ENCODE data around the gene CARS1. TPM values are rescaled to one million over a fixed set of nuclear protein-coding genes. Genes with fewer than 3 reads are reported as not detected.

The CARS1 gene
- total RNA-seq, 2 donors from 2014 or later, result 15.8 to 20.8 TPM

GRCh38 chr11:2992234-2992996 lies 64.8 kb downstream of the CARS1 start, which contains the start of gene NAP1L4:
Gene NAP1L4 (minus strand): TSS chr11:2992329. CDS start chr11:2979220, 13,109 bp downstream.
- TF ChIP-seq CTCF (IDR thresholded peaks at IDR 0.05) (no peak), POLR2A (IDR thresholded peaks at IDR 0.05) (peak in 2 of 3 donors; percentile 63 to 67)
- no peaks in the 10 kb centered on the region for H3K27me3 ChIP-seq
- no peaks in the 10 kb centered on the region for H3K9me3 ChIP-seq
- no peaks in the 10 kb centered on the region for H3K36me3 ChIP-seq (replicated peaks in 1 of 2; ENCODE audit: insufficient read depth in 1 of 2, low read depth in 2 of 2)
- peak within 1 kb of the TSS; percentile 91 to 95 (median 94) for H3K27ac ChIP-seq
- peak; percentile 95 for ATAC-seq
- peak; percentile 95 to 97 (median 96) for DNase-seq
- H3K4me3 ChIP-seq, result peak within 1 kb of the TSS; percentile 38 to 76
- 0 to 1% methylated on average over 18 to 74 of the region's 77 CpGs for whole genome bisulfite sequencing, 2 donors
- peaks cover 46% of the 10 kb centered on the region for H3K4me1 ChIP-seq
- intact Hi-C loops (cut with DNase I), result no loop called here

- ATAC-seq (peak; percentile 78), DNase-seq (peak in 2 of 4 donors; percentile 41 to 49)
- Histone ChIP-seq H3K4me3 (peak overlapping the region; percentile 38 to 76), H3K36me3 (replicated peaks in 1 of 2; ENCODE audit: insufficient read depth in 1 of 2, low read depth in 2 of 2) (no peaks in the 10 kb centered on the region), H3K27ac (peak overlapping the region; percentile 91 to 95 (median 94)), H3K4me1 (peaks cover 45% of the 10 kb centered on the region), H3K9me3 (no peaks in the 10 kb centered on the region), H3K27me3 (no peaks in the 10 kb centered on the region)
- TF ChIP-seq CTCF (IDR thresholded peaks at IDR 0.05) (no peak), POLR2A (IDR thresholded peaks at IDR 0.05) (no peak)
- intact Hi-C loops (cut with DNase I), result no loop called here
- 0% methylated on average over 20 to 55 of the region's 79 CpGs for WGBS, 2 donors
These were observed 65.6 kb downstream of the CARS1 start for GRCh38 chr11:2991452-2992233.

GRCh38 chr11:2990617-2991451 lies 66.4 kb downstream of the CARS1 start:
- Histone ChIP-seq H3K36me3 (replicated peaks in 1 of 2; ENCODE audit: insufficient read depth in 1 of 2, low read depth in 2 of 2) (no peaks in the 10 kb centered on the region), H3K4me1 (peaks cover 45% of the 10 kb centered on the region), H3K9me3 (no peaks in the 10 kb centered on the region), H3K4me3 (peak overlapping the region; percentile 38 to 76), H3K27ac (peak overlapping the region; percentile 91 to 95 (median 94)), H3K27me3 (no peaks in the 10 kb centered on the region)
- intact Hi-C loops (cut with DNase I), result no loop called here
- DNase-seq, result peak in 3 of 4 donors; percentile 31 to 41 (median 33)
- no peak for TF ChIP-seq CTCF (IDR thresholded peaks at IDR 0.05)
- no peak for TF ChIP-seq POLR2A (IDR thresholded peaks at IDR 0.05)
- 1 to 2% methylated on average over 17 of the region's 17 CpGs for WGBS, 2 donors
- ATAC-seq, result no peak

GRCh38 chr11:2989551-2989950 lies 67.7 kb downstream of the CARS1 start:
- Histone ChIP-seq H3K4me1 (peaks cover 45% of the 10 kb centered on the region), H3K27ac (peak overlapping the region in 3 of 4 donors; percentile 19 to 91 (median 68)), H3K4me3 (no peak overlapping the region), H3K9me3 (no peaks in the 10 kb centered on the region), H3K36me3 (replicated peaks in 1 of 2; ENCODE audit: insufficient read depth in 1 of 2, low read depth in 2 of 2) (no peaks in the 10 kb centered on the region), H3K27me3 (no peaks in the 10 kb centered on the region)
- TF ChIP-seq CTCF (IDR thresholded peaks at IDR 0.05), result no peak
- no peak for TF ChIP-seq POLR2A (IDR thresholded peaks at IDR 0.05)
- no peak for ATAC-seq
- intact Hi-C loops (cut with DNase I), result no loop called here
- WGBS, 2 donors, result 28 to 31% methylated on average over 3 of the region's 3 CpGs
- DNase-seq, result no peak

All from body of pancreas (tissue), 4 donors.